H1 (cell line): ENCODE measurements around the gene MINDY3. TPM values are rescaled to one million over a fixed set of nuclear protein-coding genes. Genes with fewer than 3 reads are reported as not detected.

Source experiments
- BCL11A ChIP-seq, 2 experiments: IDR thresholded peaks; one replicate each; pipeline ENCODE4 v1.6.1; 2011; ENCODE audit warnings: low read depth in 2 of 2, low read length in 2 of 2, mild to moderate bottlenecking in 2 of 2
- CBX5 ChIP-seq: fragments of 300-800, 300-1000 bp; sonication (generic); IDR thresholded peaks from 2 replicates; pipeline ENCODE4 v1.7.1; 2016; ENCODE audit warnings: antibody characterized with exemption, low read length, low read depth
- CREB1 ChIP-seq: IDR thresholded peaks from 2 replicates; pipeline ENCODE4 v1.6.1; 2012; ENCODE audit warnings: inconsistent platforms
- E2F6 ChIP-seq: IDR thresholded peaks from 2 replicates; pipeline ENCODE4 v1.6.1; 2012; ENCODE audit warnings: inconsistent platforms
- EGR1 ChIP-seq: IDR thresholded peaks from 2 replicates; pipeline ENCODE4 v1.6.1; 2011; ENCODE audit warnings: low read depth, low read length, borderline replicate concordance
- HDAC2 ChIP-seq, 2 experiments: fragments of 300-600 bp in 1 of 2; sonication (generic) in 1 of 2; IDR thresholded peaks; 2 replicates each; pipeline ENCODE4 v1.6.1; 2011 to 2012; ENCODE audit warnings: low read depth in 2 of 2, low read length in 2 of 2, mild to moderate bottlenecking in 2 of 2, moderate library complexity in 2 of 2, borderline replicate concordance in 1 of 2, inconsistent platforms in 1 of 2
- KDM4A ChIP-seq: IDR thresholded peaks from one replicate; pipeline ENCODE4 v1.7.1; 2012; ENCODE audit warnings: low read depth, mild to moderate bottlenecking, moderate library complexity, low read length, inconsistent platforms; ENCODE audit not compliant: severe bottlenecking
- MAFK ChIP-seq: IDR thresholded peaks from 2 replicates; pipeline ENCODE4 v1.6.1; 2012; ENCODE audit warnings: low read depth, mild to moderate bottlenecking, improper control_type of control experiment, low read length
- PHF8 ChIP-seq: fragments of 200-600 bp; sonication (generic); conservative IDR thresholded peaks from 2 replicates; pipeline ENCODE4 v1.7.1; 2012; ENCODE audit warnings: low read depth, mild to moderate bottlenecking, inconsistent platforms, low read length, moderate library complexity
- POLR2A ChIP-seq, 2 experiments: IDR thresholded peaks; 1 replicate in 1 of 2; 2 replicates in 1 of 2; pipeline ENCODE4 v1.6.1; 2011; ENCODE audit warnings: low read depth in 2 of 2, low read length in 2 of 2, mild to moderate bottlenecking in 2 of 2; ENCODE audit errors: control extremely low read depth in 1 of 2
- POU5F1 ChIP-seq: IDR thresholded peaks from 2 replicates; pipeline ENCODE4 v1.6.1; 2011; ENCODE audit warnings: low read depth, mild to moderate bottlenecking, low read length, moderate library complexity
- RBBP5 ChIP-seq: IDR thresholded peaks from 2 replicates; pipeline ENCODE4 v1.7.1; 2012; ENCODE audit warnings: low read depth, mild to moderate bottlenecking, inconsistent platforms, low read length, moderate library complexity, borderline replicate concordance
- RFX5 ChIP-seq: IDR thresholded peaks from 2 replicates; pipeline ENCODE4 v1.6.1; 2011; ENCODE audit warnings: low read depth, low read length, improper control_type of control experiment, borderline replicate concordance
- RXRA ChIP-seq: IDR thresholded peaks from 2 replicates; pipeline ENCODE4 v1.6.1; 2011; ENCODE audit warnings: low read depth, mild to moderate bottlenecking, low read length, moderate library complexity; ENCODE audit not compliant: insufficient read depth
- SAP30 ChIP-seq: fragments of 300-600 bp; sonication (generic); IDR thresholded peaks from 2 replicates; pipeline ENCODE4 v1.7.1; 2012; ENCODE audit warnings: low read length, moderate library complexity, mild to moderate bottlenecking, inconsistent platforms; ENCODE audit not compliant: insufficient read depth, insufficient replicate concordance
- SP1 ChIP-seq: IDR thresholded peaks from 2 replicates; pipeline ENCODE4 v1.6.1; 2011; ENCODE audit warnings: low read depth, low read length
- SUZ12 ChIP-seq: fragments of 200-600 bp; sonication (generic); IDR thresholded peaks from 2 replicates; pipeline ENCODE4 v1.6.1; 2012; ENCODE audit warnings: mild to moderate bottlenecking, inconsistent platforms, low read length, moderate library complexity, mixed read lengths
- TAF1 ChIP-seq: IDR thresholded peaks from 2 replicates; pipeline ENCODE4 v1.6.1; 2011; ENCODE audit warnings: mild to moderate bottlenecking, low read depth, low read length
- TBP ChIP-seq: IDR thresholded peaks from 2 replicates; pipeline ENCODE4 v1.6.1; 2011; ENCODE audit warnings: low read depth, low read length, improper control_type of control experiment
- USF2 ChIP-seq: IDR thresholded peaks from 2 replicates; pipeline ENCODE4 v1.6.1; 2011; ENCODE audit warnings: low read length, improper control_type of control experiment
- ZNF274 ChIP-seq: IDR thresholded peaks from 2 replicates; pipeline ENCODE4 v1.7.0; 2012; ENCODE audit warnings: low read length, borderline replicate concordance; ENCODE audit errors: extremely low read depth
- polyA plus RNA-seq, 7 experiments: library from polyadenylated mRNA; depleted of rRNA in 3 of 7; stranded (reverse) in 5 of 7; unstranded in 2 of 7; fragments of >200 nt in 5 of 7; fragments of 200-250 nt in 2 of 7; gene quantifications; 1 replicate in 5 of 7; 2 replicates in 1 of 7; 4 replicates in 1 of 7; pipeline versions ENCODE4 v1.2.1 to v1.2.3, GENCODE V29; 2011 to 2013; ENCODE audit warnings: missing spikeins in 2 of 7, mixed read lengths in 2 of 7
- total RNA-seq: library from RNA; stranded (reverse); fragmentation: NEBNext Ultra II Directional; extraction: Animal tissue kit (Norgen Biotek cat#: 25700); gene quantifications from 2 replicates; pipeline ENCODE4 v1.2.1, GENCODE V29; 2021

Gene MINDY3
- total and polyA plus RNA-seq, 2 of the 8 experiments (the other 6 are each of a cell fraction or from before 2014, with no cell fraction given) = 4.6 to 13.6 TPM

- no peak for TF ChIP-seq POU5F1
- TF ChIP-seq EGR1 = peak; percentile 91
- no peak for TF ChIP-seq CBX5
- TF ChIP-seq CREB1 = no peak
- TF ChIP-seq E2F6 = no peak; the same call in 1 of the 2 replicates
- TF ChIP-seq RFX5 = no peak
- TF ChIP-seq TBP = no peak
- no peak for TF ChIP-seq RBBP5
- no peak for TF ChIP-seq POLR2A (IDR thresholded peaks at IDR 0.05; ENCODE audit: control extremely low read depth in 1 of 2, low read depth in 2 of 2, low read length in 2 of 2)
- no peak for TF ChIP-seq HDAC2 (IDR thresholded peaks at IDR 0.05; ENCODE audit: borderline replicate concordance in 1 of 2, low read depth in 2 of 2, low read length in 2 of 2)
- no peak for TF ChIP-seq ZNF274
- TF ChIP-seq PHF8 = 0 out of 2 replicates have a peak, but pooled peaks have one; percentile 60
- TF ChIP-seq MAFK = no peak
- TF ChIP-seq SAP30 = peak; percentile 66
- TF ChIP-seq RXRA = no peak
- TF ChIP-seq SUZ12 = no peak
- peak; percentile 30; the same call in 1 of the 2 replicates for TF ChIP-seq TAF1
- peak; percentile 99 for TF ChIP-seq KDM4A
- no peak for TF ChIP-seq BCL11A (IDR thresholded peaks at IDR 0.05; ENCODE audit: low read depth in 2 of 2, low read length in 2 of 2)
- TF ChIP-seq USF2 = no peak
- no peak for TF ChIP-seq SP1
Observed at GRCh38 chr10:15859906-15860691, at the start of gene MINDY3 (continued).
